HG02840 (cell line): ENCODE data around the gene SLC39A9.
A peak's percentile ranks its signal among the peaks of the same experiment; 100 is the strongest.

Source experiments
- ATAC-seq: cut with Tn5 transposase; IDR thresholded peaks from one replicate; pipeline ENCODE4 v1.9.1; 2021; ENCODE audit warnings: mild to moderate bottlenecking, moderate library complexity, moderate number of reproducible peaks; ENCODE audit not compliant: unreplicated experiment, low FRiP score

The SLC39A9 gene, protein sequence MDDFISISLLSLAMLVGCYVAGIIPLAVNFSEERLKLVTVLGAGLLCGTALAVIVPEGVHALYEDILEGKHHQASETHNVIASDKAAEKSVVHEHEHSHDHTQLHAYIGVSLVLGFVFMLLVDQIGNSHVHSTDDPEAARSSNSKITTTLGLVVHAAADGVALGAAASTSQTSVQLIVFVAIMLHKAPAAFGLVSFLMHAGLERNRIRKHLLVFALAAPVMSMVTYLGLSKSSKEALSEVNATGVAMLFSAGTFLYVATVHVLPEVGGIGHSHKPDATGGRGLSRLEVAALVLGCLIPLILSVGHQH

DNA sequence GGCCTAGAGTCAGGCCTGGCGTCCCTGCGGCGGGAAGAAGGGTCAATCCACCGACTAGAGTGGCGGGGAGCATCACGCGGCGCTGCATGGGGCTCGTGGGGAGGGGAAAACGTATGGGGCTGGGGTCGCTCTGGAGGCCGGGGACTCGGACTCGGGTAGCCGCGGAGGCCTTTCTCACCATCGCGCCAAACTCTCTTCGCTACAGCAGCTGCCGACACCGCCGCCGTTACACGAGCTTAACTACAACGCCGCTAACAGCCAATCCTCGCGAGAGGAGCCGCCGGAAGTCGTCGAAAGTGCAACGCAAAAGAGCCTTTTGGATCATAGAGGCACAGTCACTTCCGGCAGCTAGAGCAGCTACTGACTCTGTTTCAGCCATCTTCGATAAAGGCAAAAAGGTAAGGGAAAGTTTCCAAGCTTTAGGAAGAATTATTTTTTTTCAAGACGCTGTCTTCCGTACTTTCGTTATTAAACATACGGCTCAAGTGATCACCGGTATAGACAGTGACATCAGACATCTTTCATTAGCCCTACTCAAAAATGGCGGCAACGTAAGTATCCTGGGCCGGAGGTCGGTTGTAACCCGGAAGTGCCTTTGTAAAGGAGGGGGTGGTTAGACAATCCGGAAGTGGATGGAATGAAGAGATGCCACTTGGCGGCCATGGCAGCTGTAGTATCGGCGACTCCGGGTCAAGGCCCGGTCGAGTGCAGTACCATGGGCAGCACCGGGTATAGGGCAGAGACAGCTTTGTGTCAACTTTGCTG lies at the start of gene SLC39A9, which contains the start of gene ERH:
SLC39A9 (plus strand) TSS at position 640 of the 765 bp plus-strand sequence. CDS start 678 bp downstream, outside the sequence.
ERH (minus strand) TSS at position 247 of the 765 bp plus-strand sequence; CDS start at position 181, 66 bp downstream.
- peak; percentile 82 for ATAC-seq

DNA sequence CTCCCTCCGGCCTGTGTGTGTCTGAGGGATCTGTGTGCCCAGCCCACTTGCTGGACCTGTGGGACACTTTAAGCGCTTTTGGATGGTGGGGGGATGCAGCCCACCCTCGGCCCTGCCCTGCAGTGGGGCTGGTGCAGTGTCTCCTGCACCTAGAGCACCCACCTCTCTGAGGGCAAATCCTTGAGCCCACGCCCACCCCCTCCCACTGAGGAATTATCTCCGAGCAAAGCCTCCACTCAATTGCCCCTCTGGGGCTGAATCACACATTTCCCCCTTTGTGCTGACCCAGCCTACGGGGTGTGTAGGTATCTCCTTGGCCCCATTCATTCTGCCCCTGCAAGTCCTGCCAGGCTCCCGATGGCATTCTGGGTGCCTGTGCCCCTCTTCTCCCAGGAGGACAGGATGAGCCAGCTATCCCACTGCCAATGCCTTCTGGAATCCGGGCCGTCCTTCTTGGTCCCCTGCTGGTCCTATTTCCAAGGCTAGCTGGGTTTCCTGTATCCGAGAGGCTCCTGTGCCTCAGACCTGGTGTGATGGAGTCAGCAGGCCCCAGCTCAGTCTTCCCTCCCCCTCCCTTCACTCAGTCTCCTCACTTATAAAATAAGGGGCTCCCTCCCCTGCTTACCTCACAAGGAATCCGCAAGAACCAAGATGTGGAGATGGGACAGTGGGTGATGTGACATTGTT lies 49.3 kb upstream of the SLC39A9 start:
- ATAC-seq: no peak

- ATAC-seq: no peak
Observed at GRCh38 chr14:69350892-69351291, 47.6 kb upstream of the SLC39A9 start.

GRCh38 chr14:69351385-69351784 lies 47.1 kb upstream of the SLC39A9 start:
- no peak for ATAC-seq

DNA sequence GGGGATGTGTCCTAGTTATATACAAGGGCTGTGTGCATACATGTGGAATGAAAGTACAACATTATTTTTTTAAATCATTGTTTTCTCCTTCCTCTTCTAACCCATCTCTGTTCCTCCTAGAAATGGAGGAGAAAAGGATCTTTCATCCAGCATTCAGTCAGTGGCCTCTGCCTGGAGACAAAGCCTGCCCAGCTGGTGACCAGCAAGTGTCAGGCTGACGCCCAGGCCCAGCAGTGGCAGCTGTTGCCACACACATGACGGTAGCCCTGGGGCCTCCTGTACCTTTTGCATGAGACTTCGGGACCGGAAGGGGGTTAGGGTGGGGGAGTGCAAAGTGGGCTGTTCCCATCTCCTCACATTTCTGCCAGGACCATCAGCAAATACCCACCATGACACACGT lies 46.6 kb upstream of the SLC39A9 start:
- ATAC-seq: no peak

- no peak for ATAC-seq
Observed at GRCh38 chr14:69353168-69353567, 45.3 kb upstream of the SLC39A9 start.

DNA sequence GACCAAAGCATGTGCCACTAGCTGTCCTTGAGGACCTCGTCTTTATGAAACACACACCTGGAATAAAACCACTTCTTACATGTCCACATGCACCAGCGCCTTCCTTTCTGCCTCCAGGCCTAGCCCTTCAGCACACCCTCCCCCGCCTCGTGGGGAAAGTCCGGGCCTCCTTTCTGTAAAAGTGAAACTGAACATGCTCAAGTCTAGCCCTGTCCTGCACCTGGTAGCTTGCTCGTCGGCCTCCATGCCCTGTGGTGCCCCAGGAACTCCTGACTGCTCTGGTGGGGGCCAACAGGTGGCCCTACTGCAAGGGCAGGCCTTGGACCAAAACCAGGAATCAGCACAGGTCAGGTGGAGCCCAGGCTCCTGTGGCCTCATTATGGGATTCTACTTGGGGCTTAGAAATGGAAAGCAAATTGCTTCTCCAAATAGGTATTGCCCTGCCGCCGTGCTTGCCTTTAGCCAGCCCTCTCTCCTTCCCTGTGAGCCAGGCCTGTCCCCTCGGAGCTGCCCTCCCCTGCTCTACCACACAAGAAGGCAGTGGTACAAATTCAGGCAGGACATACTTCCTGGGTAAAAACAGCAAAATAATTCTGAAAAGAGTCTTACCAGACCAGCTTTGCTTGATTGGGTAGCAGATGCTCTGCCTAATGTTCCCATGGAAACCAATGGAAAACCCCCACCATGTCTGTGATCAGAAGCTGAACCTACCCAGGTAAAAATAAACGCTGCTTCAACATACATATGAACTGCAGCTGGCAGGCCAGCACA lies 43.9 kb upstream of the SLC39A9 start:
- ATAC-seq: peak; percentile 87

DNA sequence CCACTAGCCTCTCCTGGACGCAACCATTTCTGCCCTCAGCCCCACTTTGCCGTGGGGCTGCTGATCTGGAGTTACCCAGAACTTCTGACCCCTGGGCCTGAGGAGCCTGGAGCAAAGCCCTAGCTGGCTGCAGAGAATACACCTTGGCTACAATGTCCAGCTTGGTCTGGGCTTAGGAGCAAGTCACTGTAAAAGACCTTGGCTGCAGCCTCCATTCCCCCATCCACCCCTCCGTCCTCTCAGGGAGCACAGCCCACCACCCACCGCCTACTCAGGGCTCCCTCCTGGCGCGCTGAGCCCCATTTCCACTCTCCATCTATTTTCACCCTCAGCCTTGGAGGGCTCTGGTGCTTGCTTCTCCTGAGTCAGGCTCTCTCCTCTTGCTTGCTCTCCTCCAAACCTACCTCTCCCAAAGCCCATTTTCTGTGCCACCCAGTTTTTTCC lies 43.3 kb upstream of the SLC39A9 start:
- no peak for ATAC-seq

DNA sequence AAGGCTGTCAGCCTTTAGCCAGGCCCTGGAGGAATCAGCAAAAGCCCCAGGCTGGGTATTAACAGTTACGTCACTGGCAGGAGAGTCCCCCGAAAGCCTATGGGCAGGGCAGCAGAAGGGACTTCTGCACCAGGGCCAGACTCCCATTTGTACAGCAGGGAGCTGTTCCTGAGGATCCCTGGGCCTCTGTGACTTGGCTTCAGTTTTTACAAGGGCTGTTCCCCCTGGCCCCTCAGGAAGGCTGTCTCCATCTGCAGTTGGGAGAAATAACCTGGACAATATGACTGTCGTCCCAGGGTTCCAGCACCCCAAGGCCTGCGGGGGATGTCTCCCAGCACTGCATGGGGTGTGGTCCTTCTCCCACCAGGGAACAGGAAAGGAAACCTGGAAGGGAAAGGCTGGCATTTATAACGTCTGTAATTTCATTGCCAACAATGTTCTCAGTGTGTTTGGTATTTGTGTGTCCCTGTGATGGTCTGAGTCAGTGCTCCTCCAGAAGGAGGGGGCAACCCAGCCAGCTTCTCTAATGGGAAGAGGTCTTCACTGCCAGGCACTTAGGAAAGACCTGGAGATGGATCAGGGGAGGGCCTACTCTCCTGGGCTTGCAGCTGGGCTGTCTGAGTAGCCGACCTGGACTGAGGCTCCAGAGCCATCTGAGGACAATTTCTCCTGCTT lies 42.7 kb upstream of the SLC39A9 start:
- no peak for ATAC-seq

DNA sequence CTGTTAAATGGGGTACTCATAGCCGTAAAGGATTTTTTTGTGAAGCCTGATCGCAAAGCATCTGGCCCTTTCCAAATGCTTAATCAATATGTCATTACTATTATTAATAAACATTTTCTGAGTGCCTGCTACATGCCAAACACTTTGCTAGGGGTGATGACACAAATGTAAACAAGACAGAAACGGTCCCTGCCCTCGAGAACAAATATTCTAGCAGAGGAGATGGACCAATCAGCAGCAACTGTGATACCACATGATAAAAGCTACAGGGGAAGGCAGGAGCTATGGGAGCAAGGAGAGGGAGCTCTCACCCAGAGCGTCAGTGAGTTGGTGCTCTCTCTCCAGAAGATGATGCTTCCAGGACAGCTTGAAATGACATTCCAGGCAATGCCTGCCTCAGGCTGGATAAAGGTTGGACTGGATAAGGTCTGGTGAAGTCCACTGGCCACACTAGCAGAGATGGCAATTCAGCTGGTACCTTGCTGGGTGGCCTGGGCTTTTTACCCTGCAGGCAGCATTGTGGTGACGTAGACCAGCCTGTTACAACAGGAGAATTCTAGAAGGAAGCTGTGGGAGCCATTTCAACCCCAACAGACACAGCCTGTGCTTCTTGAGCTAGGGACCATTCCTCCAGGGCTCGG lies 41.5 kb upstream of the SLC39A9 start:
- ATAC-seq: no peak

DNA sequence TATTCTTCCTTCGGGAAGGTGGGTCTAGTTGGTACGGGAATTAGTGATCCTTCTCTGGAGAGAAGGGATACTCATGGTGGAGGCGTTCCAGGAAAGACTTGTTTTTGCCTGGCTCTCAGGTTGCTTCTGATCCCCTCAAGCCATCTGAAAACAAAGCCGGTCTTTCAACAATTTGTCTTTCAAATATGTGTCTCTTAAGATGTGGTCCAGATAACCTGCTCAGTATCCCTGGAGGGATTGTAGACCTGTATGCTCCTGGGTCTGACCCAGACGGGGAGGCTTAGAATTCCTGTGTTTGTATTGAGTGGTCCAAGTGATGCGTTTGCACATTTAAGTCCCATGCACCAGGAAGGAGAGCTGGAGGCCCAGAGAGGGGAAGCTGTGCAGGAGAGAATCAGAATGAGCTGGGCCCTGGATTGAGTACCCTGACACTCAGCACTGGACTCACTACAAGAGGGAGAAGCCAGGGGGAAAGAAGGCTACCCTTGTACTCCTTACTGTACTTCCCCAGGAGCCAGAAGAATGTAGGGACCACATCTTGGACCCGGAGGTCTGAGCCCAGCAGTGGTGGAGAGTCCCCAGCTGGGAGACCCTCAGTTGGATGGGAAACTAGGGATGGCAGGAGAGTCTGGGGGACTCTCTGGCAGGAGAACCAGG lies 40.8 kb upstream of the SLC39A9 start:
- no peak for ATAC-seq

DNA sequence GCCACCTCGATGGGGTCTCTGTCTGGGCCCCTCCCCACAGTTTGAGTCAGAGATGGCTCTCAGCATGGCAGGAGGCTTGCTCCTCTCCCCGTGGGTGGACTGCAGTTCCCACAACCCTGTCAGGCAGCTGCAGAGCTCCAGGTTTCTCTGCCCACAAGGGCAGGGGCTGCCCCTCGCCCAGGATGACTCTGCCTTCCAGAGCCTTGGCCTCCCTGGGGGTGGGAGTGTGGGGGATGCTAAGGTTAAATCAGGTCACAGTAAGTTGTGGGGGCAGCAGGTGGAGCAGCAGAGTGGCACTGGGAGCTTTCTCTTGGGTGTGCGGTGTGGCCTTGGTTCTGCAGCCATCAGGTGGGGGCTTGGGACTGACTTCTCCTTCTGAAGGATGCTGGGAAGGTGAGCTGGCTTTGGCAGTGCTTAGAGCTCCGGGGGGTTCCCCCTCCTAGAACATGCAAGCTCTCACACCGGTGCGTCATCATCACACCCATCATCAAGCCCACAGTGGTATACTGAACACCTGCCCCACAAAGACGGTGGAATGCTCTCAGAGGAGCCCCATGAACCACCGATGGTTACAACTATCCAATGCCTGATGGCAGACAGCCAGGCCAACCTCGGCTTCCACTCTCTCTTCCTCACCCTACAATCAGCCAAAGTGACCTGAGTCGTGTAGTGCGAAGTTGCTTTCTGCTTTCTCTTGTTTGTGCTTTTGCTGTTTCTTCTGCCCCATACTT lies 40.1 kb upstream of the SLC39A9 start:
- ATAC-seq: no peak

DNA sequence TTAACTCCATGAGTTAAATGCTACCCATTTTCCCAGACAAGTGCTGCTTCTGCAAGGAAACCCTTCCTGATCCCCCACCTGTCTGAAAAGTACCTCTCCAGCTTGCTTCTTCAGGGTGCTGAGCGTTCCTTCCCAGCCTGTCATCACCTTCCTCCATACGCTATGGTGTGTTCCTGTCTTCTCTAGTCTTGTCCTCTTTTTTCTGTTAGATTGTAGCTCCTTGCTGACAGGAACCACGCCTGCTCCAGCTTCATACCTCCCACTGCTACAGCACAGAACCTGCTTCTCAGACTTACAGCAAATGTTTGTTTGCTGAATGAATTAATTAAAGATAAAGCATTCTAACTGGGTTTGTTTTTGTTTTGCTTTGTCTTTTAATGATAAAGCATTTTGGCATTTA lies 39.5 kb upstream of the SLC39A9 start:
- ATAC-seq: no peak

DNA sequence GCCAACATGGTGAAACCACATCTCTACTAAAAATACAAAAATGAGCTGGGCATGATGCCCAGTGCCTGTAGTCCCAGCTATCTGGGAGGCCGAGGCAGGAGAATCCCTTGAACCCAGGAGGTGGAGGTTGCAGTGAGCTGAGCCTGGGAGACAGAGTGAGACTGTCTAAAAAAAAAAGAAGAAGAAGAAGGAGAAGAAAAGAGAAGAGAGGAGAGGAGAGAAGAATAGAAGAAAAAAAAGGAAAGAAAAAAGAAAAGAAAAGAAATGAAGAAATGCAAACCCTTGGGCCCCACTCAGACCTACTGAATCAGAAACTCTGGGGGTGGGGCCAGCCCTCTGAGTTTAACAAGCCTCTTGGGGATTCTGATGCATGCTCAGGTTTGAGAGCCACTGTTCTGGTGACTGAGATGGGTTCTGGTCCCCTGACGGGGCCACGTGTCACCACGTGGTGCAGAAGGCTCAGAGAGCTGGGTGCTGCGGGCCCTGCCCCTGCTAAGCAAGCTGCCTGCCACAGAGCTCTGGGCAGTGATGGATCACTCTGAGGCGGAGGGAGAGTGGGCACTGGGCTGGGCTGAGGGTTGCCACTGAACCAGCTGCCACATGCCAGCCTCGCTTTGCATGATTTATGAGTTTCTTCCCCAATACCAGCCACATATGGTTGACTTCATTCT lies 37.9 kb upstream of the SLC39A9 start:
- no peak for ATAC-seq

GRCh38 chr14:69363055-69363454 lies 35.4 kb upstream of the SLC39A9 start:
- ATAC-seq: no peak

- no peak for ATAC-seq
Observed at GRCh38 chr14:69363964-69364363, 34.5 kb upstream of the SLC39A9 start.

DNA sequence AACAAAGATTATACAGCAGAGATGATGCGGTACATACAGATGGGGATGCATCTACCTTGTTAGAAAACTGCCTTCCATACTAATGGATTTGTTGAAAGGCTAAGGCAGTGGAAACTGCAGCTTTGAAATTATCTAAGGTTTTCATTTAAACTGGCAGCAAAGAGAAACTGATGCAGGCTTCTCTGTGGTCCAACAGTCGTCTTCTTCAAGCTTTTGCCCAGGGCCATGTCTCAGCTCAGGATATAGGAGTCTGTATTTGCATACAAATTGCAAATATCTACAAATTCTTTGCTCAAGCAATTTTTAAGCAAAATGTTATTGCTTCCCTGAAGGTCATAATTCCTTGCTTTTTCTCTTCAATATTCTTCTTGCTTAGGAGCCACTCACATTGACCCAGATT lies 34.1 kb upstream of the SLC39A9 start:
- no peak for ATAC-seq

- ATAC-seq: no peak
Observed at GRCh38 chr14:69366069-69366468, 32.4 kb upstream of the SLC39A9 start.
